Measurements from ENCODE around the gene GALK1. TPM values are rescaled to one million over a fixed set of nuclear protein-coding genes. Genes with fewer than 3 reads are reported as not detected.
A peak's percentile ranks its signal among the peaks of the same experiment; 100 is the strongest.

The GALK1 gene
- total and polyA plus RNA-seq, 9 of the 15 experiments (the other 6 are each of a cell fraction or from before 2014, with no cell fraction given): 0.45 to 51.6 (median 17.4) TPM

DNA sequence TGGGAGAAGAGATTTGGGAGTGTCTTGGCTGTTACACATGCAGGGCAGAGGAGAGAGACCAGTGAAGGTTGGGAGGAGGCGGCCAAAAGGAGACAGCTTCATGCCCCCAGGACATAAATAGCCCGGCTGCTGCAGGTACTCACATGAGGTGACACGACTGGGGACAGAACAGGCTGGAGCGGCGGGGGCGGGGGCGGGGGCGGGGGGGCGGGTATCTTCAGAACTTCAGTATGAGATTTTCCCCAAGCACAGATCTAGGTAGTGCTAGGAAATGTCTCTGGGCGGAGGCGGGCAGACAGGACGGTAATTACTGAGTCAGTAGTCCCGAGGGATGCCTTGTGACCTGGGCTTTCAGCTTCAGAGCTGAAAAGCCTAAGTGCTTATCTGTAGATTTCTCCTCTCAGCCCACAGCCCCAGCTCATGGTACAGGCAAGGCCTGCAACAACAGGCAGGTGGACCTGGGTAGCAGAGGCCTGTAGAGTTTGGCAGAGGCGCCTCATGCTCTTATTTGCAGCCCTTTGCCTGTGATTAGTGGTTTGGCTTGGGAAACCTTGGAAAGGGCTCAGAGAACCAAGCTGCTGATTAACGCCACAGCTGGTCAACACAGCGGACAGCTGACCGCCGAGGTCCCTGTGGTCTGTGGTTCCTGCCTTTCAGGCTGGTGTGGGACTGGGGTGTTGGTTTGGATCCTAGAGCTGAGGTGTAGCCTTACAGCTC, 44.1 kb upstream of the GALK1 start (continued):
- TF ChIP-seq KLF6 (CRISPR knock-in tag; IDR thresholded peaks at IDR 0.05; ENCODE audit: borderline replicate concordance): 0 out of 2 replicates have a peak, but pooled peaks have one; percentile 12
- TF ChIP-seq, protein P1, sequence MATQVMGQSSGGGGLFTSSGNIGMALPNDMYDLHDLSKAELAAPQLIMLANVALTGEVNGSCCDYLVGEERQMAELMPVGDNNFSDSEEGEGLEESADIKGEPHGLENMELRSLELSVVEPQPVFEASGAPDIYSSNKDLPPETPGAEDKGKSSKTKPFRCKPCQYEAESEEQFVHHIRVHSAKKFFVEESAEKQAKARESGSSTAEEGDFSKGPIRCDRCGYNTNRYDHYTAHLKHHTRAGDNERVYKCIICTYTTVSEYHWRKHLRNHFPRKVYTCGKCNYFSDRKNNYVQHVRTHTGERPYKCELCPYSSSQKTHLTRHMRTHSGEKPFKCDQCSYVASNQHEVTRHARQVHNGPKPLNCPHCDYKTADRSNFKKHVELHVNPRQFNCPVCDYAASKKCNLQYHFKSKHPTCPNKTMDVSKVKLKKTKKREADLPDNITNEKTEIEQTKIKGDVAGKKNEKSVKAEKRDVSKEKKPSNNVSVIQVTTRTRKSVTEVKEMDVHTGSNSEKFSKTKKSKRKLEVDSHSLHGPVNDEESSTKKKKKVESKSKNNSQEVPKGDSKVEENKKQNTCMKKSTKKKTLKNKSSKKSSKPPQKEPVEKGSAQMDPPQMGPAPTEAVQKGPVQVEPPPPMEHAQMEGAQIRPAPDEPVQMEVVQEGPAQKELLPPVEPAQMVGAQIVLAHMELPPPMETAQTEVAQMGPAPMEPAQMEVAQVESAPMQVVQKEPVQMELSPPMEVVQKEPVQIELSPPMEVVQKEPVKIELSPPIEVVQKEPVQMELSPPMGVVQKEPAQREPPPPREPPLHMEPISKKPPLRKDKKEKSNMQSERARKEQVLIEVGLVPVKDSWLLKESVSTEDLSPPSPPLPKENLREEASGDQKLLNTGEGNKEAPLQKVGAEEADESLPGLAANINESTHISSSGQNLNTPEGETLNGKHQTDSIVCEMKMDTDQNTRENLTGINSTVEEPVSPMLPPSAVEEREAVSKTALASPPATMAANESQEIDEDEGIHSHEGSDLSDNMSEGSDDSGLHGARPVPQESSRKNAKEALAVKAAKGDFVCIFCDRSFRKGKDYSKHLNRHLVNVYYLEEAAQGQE (IDR thresholded peaks at IDR 0.05; ENCODE audit: borderline replicate concordance): no peak; the same call in 1 of the 2 replicates
- TF ChIP-seq, protein P1 (CRISPR knock-in tag; IDR thresholded peaks at IDR 0.05; ENCODE audit: low read depth): peak; percentile 57; the same call in 1 of the 2 replicates
- no peak for TF ChIP-seq TAF15 (IDR thresholded peaks at IDR 0.05; ENCODE audit: low read depth, low read length)
- TF ChIP-seq, protein P2, sequence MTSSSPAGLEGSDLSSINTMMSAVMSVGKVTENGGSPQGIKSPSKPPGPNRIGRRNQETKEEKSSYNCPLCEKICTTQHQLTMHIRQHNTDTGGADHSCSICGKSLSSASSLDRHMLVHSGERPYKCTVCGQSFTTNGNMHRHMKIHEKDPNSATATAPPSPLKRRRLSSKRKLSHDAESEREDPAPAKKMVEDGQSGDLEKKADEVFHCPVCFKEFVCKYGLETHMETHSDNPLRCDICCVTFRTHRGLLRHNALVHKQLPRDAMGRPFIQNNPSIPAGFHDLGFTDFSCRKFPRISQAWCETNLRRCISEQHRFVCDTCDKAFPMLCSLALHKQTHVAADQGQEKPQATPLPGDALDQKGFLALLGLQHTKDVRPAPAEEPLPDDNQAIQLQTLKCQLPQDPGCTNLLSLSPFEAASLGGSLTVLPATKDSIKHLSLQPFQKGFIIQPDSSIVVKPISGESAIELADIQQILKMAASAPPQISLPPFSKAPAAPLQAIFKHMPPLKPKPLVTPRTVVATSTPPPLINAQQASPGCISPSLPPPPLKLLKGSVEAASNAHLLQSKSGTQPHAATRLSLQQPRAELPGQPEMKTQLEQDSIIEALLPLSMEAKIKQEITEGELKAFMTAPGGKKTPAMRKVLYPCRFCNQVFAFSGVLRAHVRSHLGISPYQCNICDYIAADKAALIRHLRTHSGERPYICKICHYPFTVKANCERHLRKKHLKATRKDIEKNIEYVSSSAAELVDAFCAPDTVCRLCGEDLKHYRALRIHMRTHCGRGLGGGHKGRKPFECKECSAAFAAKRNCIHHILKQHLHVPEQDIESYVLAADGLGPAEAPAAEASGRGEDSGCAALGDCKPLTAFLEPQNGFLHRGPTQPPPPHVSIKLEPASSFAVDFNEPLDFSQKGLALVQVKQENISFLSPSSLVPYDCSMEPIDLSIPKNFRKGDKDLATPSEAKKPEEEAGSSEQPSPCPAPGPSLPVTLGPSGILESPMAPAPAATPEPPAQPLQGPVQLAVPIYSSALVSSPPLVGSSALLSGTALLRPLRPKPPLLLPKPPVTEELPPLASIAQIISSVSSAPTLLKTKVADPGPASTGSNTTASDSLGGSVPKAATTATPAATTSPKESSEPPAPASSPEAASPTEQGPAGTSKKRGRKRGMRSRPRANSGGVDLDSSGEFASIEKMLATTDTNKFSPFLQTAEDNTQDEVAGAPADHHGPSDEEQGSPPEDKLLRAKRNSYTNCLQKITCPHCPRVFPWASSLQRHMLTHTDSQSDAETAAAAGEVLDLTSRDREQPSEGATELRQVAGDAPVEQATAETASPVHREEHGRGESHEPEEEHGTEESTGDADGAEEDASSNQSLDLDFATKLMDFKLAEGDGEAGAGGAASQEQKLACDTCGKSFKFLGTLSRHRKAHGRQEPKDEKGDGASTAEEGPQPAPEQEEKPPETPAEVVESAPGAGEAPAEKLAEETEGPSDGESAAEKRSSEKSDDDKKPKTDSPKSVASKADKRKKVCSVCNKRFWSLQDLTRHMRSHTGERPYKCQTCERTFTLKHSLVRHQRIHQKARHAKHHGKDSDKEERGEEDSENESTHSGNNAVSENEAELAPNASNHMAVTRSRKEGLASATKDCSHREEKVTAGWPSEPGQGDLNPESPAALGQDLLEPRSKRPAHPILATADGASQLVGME (CRISPR knock-in tag; IDR thresholded peaks at IDR 0.05): 0 out of 2 replicates have a peak, but pooled peaks have one; percentile 14
- TF ChIP-seq RHOXF2B (CRISPR knock-in tag; conservative IDR thresholded peaks at IDR 0.05): no peak
- 0 out of 2 replicates have a peak, but pooled peaks have one; percentile 55 for TF ChIP-seq ZNF644 (tag; IDR thresholded peaks at IDR 0.05; ENCODE audit: low read depth)
- TF ChIP-seq, protein P3, sequence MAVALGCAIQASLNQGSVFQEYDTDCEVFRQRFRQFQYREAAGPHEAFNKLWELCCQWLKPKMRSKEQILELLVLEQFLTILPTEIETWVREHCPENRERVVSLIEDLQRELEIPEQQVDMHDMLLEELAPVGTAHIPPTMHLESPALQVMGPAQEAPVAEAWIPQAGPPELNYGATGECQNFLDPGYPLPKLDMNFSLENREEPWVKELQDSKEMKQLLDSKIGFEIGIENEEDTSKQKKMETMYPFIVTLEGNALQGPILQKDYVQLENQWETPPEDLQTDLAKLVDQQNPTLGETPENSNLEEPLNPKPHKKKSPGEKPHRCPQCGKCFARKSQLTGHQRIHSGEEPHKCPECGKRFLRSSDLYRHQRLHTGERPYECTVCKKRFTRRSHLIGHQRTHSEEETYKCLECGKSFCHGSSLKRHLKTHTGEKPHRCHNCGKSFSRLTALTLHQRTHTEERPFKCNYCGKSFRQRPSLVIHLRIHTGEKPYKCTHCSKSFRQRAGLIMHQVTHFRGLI (CRISPR knock-in tag; IDR thresholded peaks at IDR 0.05): peak; percentile 57; the same call in 1 of the 2 replicates
- TF ChIP-seq, protein P4, sequence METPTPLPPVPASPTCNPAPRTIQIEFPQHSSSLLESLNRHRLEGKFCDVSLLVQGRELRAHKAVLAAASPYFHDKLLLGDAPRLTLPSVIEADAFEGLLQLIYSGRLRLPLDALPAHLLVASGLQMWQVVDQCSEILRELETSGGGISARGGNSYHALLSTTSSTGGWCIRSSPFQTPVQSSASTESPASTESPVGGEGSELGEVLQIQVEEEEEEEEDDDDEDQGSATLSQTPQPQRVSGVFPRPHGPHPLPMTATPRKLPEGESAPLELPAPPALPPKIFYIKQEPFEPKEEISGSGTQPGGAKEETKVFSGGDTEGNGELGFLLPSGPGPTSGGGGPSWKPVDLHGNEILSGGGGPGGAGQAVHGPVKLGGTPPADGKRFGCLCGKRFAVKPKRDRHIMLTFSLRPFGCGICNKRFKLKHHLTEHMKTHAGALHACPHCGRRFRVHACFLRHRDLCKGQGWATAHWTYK (CRISPR knock-in tag; IDR thresholded peaks at IDR 0.05): peak; percentile 72

Measured in K562 (cell line).